ENCODE data around the gene ELFN2. TPM values are rescaled to one million over a fixed set of nuclear protein-coding genes. Genes with fewer than 3 reads are reported as not detected.

ELFN2 gene
- total and polyA plus RNA-seq, 9 donors, result 0.01 to 0.05 (median 0.03) TPM; not detected in 5

GRCh38 chr22:37328017-37328416 is 99.3 kb downstream of the ELFN2 start:
- Histone ChIP-seq H3K4me1 (ENCODE audit: insufficient read depth) (no peaks in the 10 kb centered on the region), H3K27me3 (no peaks in the 10 kb centered on the region), H3K27ac (no peak overlapping the region), H3K9me3 (no peaks in the 10 kb centered on the region), H3K4me3 (no peak overlapping the region), H3K36me3 (no peaks in the 10 kb centered on the region)
- WGBS, 3 donors, result 76 to 88% (median 77%) methylated on average over 8 of the region's 8 CpGs
- no peak for TF ChIP-seq CTCF (IDR thresholded peaks at IDR 0.05)
- no peak for TF ChIP-seq EP300 (IDR thresholded peaks at IDR 0.05)
- TF ChIP-seq POLR2A (IDR thresholded peaks at IDR 0.05), result no peak
- DNase-seq, result no peak
- intact Hi-C loops (cut with DNase I), result loop anchor here in 1 of 4 donors (5.0 kb wide), 1 partner anchor 664 kb away; no protein-coding TSS in a partner anchor

GRCh38 chr22:37326726-37327125 is 100.6 kb downstream of the ELFN2 start:
- no peaks in the 10 kb centered on the region for H3K36me3 ChIP-seq
- 37 to 48% (median 43%) methylated on average over 7 of the region's 7 CpGs for WGBS, 3 donors
- H3K9me3 ChIP-seq, result no peaks in the 10 kb centered on the region
- H3K4me3 ChIP-seq, result no peak overlapping the region
- H3K4me1 ChIP-seq (ENCODE audit: insufficient read depth), result no peaks in the 10 kb centered on the region
- intact Hi-C loops (cut with DNase I), result loop anchor here in 1 of 4 donors (5.0 kb wide), 1 partner anchor 666 kb away; no protein-coding TSS in a partner anchor
- TF ChIP-seq EP300 (IDR thresholded peaks at IDR 0.05) (no peak), CTCF (IDR thresholded peaks at IDR 0.05) (no peak), POLR2A (IDR thresholded peaks at IDR 0.05) (no peak)
- no peak overlapping the region for H3K27ac ChIP-seq
- no peaks in the 10 kb centered on the region for H3K27me3 ChIP-seq
- no peak for DNase-seq

GRCh38 chr22:37325039-37325395 is 102.3 kb downstream of the ELFN2 start:
- Histone ChIP-seq H3K27ac (no peak overlapping the region), H3K4me1 (ENCODE audit: insufficient read depth) (no peaks in the 10 kb centered on the region), H3K36me3 (no peaks in the 10 kb centered on the region), H3K27me3 (no peaks in the 10 kb centered on the region), H3K9me3 (no peaks in the 10 kb centered on the region), H3K4me3 (no peak overlapping the region)
- no peak for TF ChIP-seq CTCF (IDR thresholded peaks at IDR 0.05)
- no peak for TF ChIP-seq POLR2A (IDR thresholded peaks at IDR 0.05)
- TF ChIP-seq EP300 (IDR thresholded peaks at IDR 0.05), result no peak
- no peak for DNase-seq
- intact Hi-C loops (cut with DNase I), result loop anchor here in 1 of 4 donors (5.0 kb wide), 1 partner anchor 667 kb away; no protein-coding TSS in a partner anchor
- WGBS, 3 donors, result 2 to 3% (median 2%) methylated on average over 20 to 21 of the region's 21 CpGs

GRCh38 chr22:37324340-37325038 is 102.8 kb downstream of the ELFN2 start:
- Histone ChIP-seq H3K4me1 (ENCODE audit: insufficient read depth) (no peaks in the 10 kb centered on the region), H3K9me3 (no peaks in the 10 kb centered on the region), H3K27ac (no peak overlapping the region), H3K4me3 (no peak overlapping the region), H3K27me3 (no peaks in the 10 kb centered on the region), H3K36me3 (no peaks in the 10 kb centered on the region)
- no peak for DNase-seq
- intact Hi-C loops (cut with DNase I), result loop anchor here in 1 of 4 donors (5.0 kb wide), 1 partner anchor 668 kb away; no protein-coding TSS in a partner anchor
- WGBS, 3 donors, result 6 to 8% (median 7%) methylated on average over 48 to 51 of the region's 51 CpGs
- TF ChIP-seq CTCF (IDR thresholded peaks at IDR 0.05), result no peak
